GM18520 (cell line): ENCODE results near the gene BTG3.
A peak's percentile ranks its signal among the peaks of the same experiment; 100 is the strongest.

Experiments used
- ATAC-seq: cut with Tn5 transposase; IDR thresholded peaks from one replicate; pipeline ENCODE4 v1.9.1; 2021; ENCODE audit not compliant: unreplicated experiment

The BTG3 gene, protein sequence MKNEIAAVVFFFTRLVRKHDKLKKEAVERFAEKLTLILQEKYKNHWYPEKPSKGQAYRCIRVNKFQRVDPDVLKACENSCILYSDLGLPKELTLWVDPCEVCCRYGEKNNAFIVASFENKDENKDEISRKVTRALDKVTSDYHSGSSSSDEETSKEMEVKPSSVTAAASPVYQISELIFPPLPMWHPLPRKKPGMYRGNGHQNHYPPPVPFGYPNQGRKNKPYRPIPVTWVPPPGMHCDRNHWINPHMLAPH

GRCh38 chr21:17612565-17613241 is at the start of gene BTG3:
BTG3 (minus strand) TSS chr21:17612901; CDS start chr21:17609144, 3,757 bp downstream.
- ATAC-seq = peak; percentile 76

DNA sequence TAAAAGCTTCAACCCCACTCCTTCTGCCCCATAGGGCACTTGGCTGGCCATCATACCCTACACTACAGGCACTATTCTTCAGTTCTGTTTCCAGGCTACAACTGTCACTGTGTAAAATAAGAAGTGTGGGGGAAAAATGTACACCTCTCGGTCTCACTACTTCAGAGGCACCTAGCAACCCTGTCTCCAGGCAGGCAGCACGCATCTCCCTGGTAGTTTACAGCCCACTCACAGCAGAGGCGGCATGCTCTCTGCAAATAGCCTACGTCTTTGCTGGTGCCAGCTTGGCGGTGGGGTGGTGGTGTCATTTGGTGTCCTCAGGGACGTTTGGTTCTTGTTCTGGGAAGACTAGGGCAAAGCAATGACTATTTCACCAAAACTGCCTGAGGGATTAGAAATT is 48.2 kb upstream of the BTG3 start:
- ATAC-seq = no peak

- no peak for ATAC-seq
These were observed 47.8 kb upstream of the BTG3 start for GRCh38 chr21:17660452-17660851.

GRCh38 chr21:17658931-17659330 is 46.2 kb upstream of the BTG3 start:
- no peak for ATAC-seq

DNA sequence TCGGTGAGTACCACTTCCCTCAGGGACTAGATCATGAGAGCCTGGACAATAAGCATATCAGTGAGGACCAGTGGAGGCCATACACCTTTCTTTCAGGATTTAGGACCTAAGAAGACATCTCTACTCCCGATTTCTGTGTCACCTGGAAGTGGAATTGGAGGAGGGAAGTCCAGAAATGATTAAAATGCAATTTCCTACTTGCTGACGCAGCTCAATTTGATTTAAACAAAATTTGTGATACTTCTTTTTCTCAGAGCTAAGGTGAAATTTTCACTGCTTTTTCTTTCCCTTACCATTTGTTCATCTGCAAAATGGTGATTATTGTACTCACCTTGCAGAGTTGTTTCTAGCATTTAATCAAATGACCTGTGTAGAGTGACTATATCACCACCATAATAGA is 38.8 kb upstream of the BTG3 start:
- no peak for ATAC-seq

- ATAC-seq = no peak
These were observed 37.6 kb upstream of the BTG3 start for GRCh38 chr21:17650292-17650691.

DNA sequence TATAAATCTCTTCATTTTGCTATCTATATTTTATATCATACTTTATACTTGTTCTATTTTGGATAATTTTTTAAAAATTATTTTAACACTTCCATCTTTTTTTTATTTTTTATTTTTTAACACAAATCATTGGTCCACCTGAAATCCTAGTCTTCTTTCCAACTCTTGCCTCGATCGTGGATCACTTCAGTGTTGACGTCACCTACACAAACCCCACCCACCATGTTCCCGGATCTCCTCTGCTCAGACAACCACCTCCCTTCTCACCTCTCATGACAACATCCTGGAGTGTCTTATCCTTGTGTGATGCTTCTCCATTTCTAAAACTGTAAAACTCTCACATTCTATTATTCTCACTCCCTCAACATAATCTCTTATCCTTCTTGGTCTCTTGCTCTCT is 34.1 kb upstream of the BTG3 start:
- ATAC-seq = no peak

- no peak for ATAC-seq
These were observed 31.5 kb upstream of the BTG3 start for GRCh38 chr21:17644186-17644585.

- ATAC-seq = no peak
These were observed 28.1 kb upstream of the BTG3 start for GRCh38 chr21:17640821-17641220.

DNA sequence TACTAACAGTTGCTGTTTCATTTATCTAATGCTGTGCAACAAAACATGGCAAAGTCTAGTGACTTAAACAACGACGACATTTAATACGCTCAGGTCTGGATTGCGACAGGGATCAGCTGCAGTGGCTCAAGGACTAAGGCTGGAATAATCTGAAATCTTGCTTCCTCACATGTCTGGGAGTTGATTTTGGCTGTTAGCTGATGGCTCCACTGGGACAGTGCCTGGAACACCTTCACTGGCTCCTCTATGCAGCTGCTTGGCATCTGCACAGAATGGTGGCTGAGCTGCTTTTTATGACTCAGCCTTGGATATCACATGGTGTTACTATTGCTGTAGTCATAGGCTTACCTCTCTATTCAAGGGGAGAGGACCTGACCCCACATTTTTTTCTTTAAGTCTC is 24.0 kb upstream of the BTG3 start:
- ATAC-seq = no peak

GRCh38 chr21:17631195-17631594 is 18.5 kb upstream of the BTG3 start:
- no peak for ATAC-seq

DNA sequence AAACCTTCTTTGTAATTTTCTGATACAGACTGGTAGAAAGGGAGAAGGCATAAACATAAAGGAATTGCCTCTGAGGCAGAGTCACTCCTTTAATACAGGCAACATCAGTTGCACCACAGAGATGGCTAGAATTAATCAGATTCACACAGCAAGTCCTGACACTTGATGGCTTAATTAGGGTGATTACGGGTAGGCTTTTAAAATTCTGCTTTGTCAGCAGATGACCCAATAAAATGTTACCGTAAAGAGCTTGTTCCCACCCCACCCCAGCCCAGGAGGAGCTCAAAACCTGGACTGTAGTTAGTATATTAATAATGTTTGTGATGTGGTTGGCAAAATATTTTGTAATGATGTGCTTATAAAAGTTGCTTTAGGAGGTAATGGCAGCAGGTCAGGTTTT is 9.3 kb upstream of the BTG3 start:
- no peak for ATAC-seq

DNA sequence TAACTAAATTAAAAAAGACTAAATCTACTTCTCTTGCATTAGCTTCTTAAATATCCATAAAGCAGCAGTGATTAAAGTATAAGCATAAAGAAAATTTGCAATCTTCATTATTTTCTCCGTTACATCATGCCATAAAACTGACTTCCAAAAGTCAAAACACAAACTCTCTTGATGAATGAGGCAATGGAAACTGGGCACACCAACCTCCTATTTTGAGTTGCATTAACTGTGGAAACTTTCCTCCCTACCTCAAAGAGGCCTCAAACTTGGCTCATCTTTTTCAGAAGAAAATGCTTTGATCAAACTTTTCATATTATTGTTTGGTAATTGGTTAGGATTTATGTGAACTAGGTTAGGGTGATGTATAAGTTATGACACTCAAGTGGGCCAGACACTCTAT is 4.1 kb upstream of the BTG3 start:
- no peak for ATAC-seq

GRCh38 chr21:17613242-17613676 is 558 bp upstream of the BTG3 start:
- ATAC-seq = no peak

- ATAC-seq = no peak
These were observed 607 bp downstream of the BTG3 start for GRCh38 chr21:17612023-17612564.

DNA sequence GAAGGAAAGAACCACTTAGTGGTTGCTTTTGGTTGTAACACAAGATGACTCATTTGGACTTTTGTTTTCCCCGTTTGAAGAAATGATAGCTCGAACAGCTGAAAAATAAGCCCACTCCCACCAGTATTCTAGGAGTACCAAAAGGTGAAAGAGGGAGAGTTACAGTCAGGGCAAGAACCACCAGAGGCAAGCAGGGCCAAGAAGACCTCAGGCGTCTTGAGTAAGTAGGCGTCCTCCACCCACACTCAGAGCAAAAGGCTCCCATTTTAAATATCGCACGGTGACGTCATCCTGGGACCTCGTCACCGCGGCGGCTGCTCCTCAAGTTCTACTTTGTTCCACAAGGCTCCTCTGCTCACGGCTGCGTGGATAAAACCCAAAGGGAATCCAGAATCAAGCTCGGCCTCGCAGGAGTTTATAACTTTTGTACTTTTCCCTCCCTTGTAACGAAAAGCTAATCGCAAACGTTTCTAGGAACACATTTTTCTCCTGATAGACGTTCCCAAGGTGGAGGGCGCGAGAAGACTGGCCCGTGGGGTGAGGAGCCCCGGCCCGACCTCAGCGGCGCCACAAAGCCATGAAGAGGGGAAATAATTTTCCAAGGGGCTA is 1.2 kb downstream of the BTG3 start:
- peak; percentile 55 for ATAC-seq

GRCh38 chr21:17610911-17611310 is 1.8 kb downstream of the BTG3 start:
- no peak for ATAC-seq

- ATAC-seq = no peak
These were observed 3.0 kb downstream of the BTG3 start for GRCh38 chr21:17609681-17610080.

DNA sequence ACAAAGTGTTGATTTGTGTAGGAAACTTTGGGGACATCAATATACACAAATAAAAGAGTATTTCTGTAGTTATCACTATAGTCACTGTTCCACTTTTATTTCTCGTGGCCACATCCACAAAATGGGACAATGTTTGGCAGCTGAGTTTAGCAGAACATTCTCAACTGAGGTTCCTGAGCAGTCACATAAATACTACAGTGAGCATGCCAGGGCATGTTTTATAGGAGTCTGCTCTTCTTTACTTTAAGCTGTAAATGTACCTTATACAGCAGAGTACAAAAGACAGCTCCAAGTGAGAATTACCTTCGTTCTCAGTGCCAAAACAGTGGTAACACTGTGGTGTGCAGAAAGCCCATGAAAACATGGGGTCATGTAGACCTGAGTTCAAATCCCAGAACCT is 5.0 kb downstream of the BTG3 start:
- ATAC-seq = no peak

- no peak for ATAC-seq
These were observed 9.8 kb downstream of the BTG3 start for GRCh38 chr21:17602874-17603273.

- peak; percentile 58 for ATAC-seq
These were observed 14.3 kb downstream of the BTG3 start for GRCh38 chr21:17598437-17598836.

DNA sequence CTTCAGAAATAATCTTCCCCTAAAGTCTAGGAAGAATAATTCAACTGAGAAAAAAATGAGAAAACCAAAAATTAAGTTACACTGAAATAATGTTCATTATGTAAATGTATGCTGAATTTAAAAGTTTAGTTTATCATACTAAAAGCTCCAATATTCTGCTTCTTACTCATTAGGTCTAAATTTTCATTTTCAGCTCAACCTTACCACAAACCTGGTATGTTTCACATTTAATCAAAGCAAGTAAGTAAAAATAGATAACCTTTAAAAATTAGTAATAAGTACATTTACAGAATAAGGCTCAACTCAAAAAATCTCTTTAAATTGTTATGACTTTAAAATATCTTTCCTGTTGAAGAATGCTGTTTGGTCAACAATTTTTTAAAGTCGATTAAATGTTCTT is 15.0 kb downstream of the BTG3 start:
- no peak for ATAC-seq
